ENCODE data around the gene PHF11. TPM values are rescaled to one million over a fixed set of nuclear protein-coding genes. Genes with fewer than 3 reads are reported as not detected.

PHF11 gene
- total and polyA plus RNA-seq, 2 of the 8 experiments (the other 6 are each of a cell fraction or from before 2014, with no cell fraction given), result 6.1 to 8.1 TPM

DNA sequence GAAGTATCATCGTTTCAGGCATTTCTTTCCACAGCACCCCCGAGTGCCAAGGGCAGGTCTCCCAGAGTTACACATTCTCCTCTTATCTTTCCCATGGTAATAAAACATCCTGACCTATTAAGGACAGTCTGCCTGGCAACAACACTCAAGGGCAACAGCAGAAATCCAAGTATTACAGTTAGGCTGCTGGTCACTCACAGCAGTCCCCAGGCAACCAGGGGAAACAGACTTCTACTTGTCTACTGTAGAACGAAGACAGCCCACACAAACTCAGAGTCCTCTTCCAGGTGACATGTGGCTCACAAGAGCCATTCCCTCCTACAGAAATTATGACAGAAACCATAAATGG is 65.3 kb downstream of the PHF11 start:
- Histone ChIP-seq H3K36me3 (ENCODE audit: control insufficient read depth in 2 of 4, insufficient read depth in 4 of 4, low read length in 3 of 4) (peaks cover 0 to 36% (median 11%) of the 10 kb centered on the region in 4 experiments; a peak in 7 of 8 replicates), H2AK5ac (ENCODE audit: low read depth, low read length) (no peak overlapping the region), H3K56ac (replicated peaks; ENCODE audit: insufficient read length, low read depth, low read length) (no peak overlapping the region), H3K4me1 (replicated peaks in 1 of 4; ENCODE audit: control insufficient read depth in 3 of 4, insufficient read depth in 4 of 4, low read length in 3 of 4) (no peaks in the 10 kb centered on the region), H4K20me1 (replicated peaks in 1 of 2; ENCODE audit: control insufficient read depth in 1 of 2, insufficient read depth in 2 of 2, low read length in 2 of 2) (no peaks in the 10 kb centered on the region), H3K79me1 (ENCODE audit: low read depth, low read length) (no peaks in the 10 kb centered on the region), H3K18ac (ENCODE audit: extremely low read depth, low read length) (no peak overlapping the region), H4K5ac (ENCODE audit: insufficient read length, low read depth, low read length) (no peak overlapping the region), H2BK5ac (ENCODE audit: low read depth, low read length) (no peak overlapping the region), H3K79me2 (ENCODE audit: control insufficient read depth in 1 of 2, insufficient read depth in 2 of 2, low read length in 2 of 2) (no peaks in the 10 kb centered on the region), H2AFZ (ENCODE audit: low read length) (no peak overlapping the region), H4K8ac (ENCODE audit: extremely low read depth, insufficient read depth, low read length) (no peak overlapping the region), H4K91ac (replicated peaks; ENCODE audit: insufficient read length, low read length) (no peak overlapping the region), H3K4ac (replicated peaks; ENCODE audit: insufficient read length, low read depth, low read length) (no peak overlapping the region), H2BK15ac (ENCODE audit: low read length) (no peak overlapping the region), H3K14ac (ENCODE audit: insufficient read length) (no peak overlapping the region), H2BK120ac (replicated peaks; ENCODE audit: low read depth, low read length) (no peak overlapping the region), H3K23me2 (ENCODE audit: low read depth, low read length) (no peaks in the 10 kb centered on the region), H2BK12ac (ENCODE audit: low read depth, low read length) (no peak overlapping the region), H3K23ac (ENCODE audit: insufficient read length) (no peak overlapping the region), H3K27ac (ENCODE audit: low read depth, low read length) (no peak overlapping the region), H3K9me3 (ENCODE audit: insufficient read depth in 2 of 2, low read depth in 1 of 2, low read length in 1 of 2) (peaks cover 0 to 6% of the 10 kb centered on the region in 2 experiments; a peak in 1 of 4 replicates), H2BK20ac (ENCODE audit: low read length) (no peak overlapping the region), H3K27me3 (replicated peaks in 1 of 4; ENCODE audit: control insufficient read depth in 3 of 4, extremely low read depth in 1 of 4, insufficient read depth in 3 of 4, low read length in 3 of 4) (no peaks in the 10 kb centered on the region), H3K4me2 (ENCODE audit: insufficient read depth in 1 of 2, low read depth in 2 of 2, low read length in 2 of 2) (no peak overlapping the region), H3K9ac (replicated peaks in 1 of 4; ENCODE audit: extremely low read depth in 1 of 4, low read depth in 3 of 4, low read length in 3 of 4) (no peak overlapping the region), H3K4me3 (ENCODE audit: extremely low read depth in 1 of 4, insufficient read depth in 2 of 4, low read depth in 3 of 4, low read length in 4 of 4) (no peak overlapping the region)
- ChIA-PET POLR2A (ENCODE audit: partially characterized antibody) (no interaction called here), CTCF (ENCODE audit: partially characterized antibody) (interaction anchor here (0.6 to 2.0 kb wide), 11 partner anchors 9 to 304 kb away, joined by 3 to 7 read pairs (median 3); no protein-coding TSS in a partner anchor)
- TF ChIP-seq TAF7 (optimal IDR thresholded peaks at IDR 0.05; ENCODE audit: borderline replicate concordance, low read depth, low read length), result no peak
- no peak for TF ChIP-seq NANOG (IDR thresholded peaks at IDR 0.05; ENCODE audit: insufficient read depth, low read depth, low read length, poor library complexity, severe bottlenecking)
- TF ChIP-seq TAF1 (IDR thresholded peaks at IDR 0.05; ENCODE audit: low read depth, low read length), result no peak
- no peak for TF ChIP-seq CBX8 (IDR thresholded peaks at IDR 0.05; ENCODE audit: borderline replicate concordance, low read depth, low read length)
- no peak for TF ChIP-seq YY1 (IDR thresholded peaks at IDR 0.05; ENCODE audit: low read depth, low read length)
- no peak for TF ChIP-seq HDAC2 (IDR thresholded peaks at IDR 0.05; ENCODE audit: borderline replicate concordance in 1 of 2, low read depth in 2 of 2, low read length in 2 of 2)
- no peak for TF ChIP-seq CEBPB (IDR thresholded peaks at IDR 0.05; ENCODE audit: low read depth, low read length)
- TF ChIP-seq, protein P1, sequence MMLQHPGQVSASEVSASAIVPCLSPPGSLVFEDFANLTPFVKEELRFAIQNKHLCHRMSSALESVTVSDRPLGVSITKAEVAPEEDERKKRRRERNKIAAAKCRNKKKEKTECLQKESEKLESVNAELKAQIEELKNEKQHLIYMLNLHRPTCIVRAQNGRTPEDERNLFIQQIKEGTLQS (IDR thresholded peaks at IDR 0.05; ENCODE audit: insufficient read depth, low read depth, low read length), result no peak
- no peak for TF ChIP-seq SIRT6 (IDR thresholded peaks at IDR 0.05; ENCODE audit: low read length)
- no peak for TF ChIP-seq SP2 (IDR thresholded peaks at IDR 0.05; ENCODE audit: low read length)
- no peak for TF ChIP-seq TEAD4 (IDR thresholded peaks at IDR 0.05; ENCODE audit: low read depth, low read length)
- TF ChIP-seq GTF2F1 (IDR thresholded peaks at IDR 0.05; ENCODE audit: borderline replicate concordance, low read depth, low read length), result no peak
- no peak for TF ChIP-seq POU5F1 (IDR thresholded peaks at IDR 0.05; ENCODE audit: low read depth, low read length)
- 98% methylated on average over 3 of the region's 3 CpGs; no CpG with 5 or more reads in 1 of the 2 experiments for WGBS, 2 experiments (ENCODE audit: extremely low coverage in 1 of 2, insufficient coverage in 1 of 2, insufficient read length in 1 of 2, insufficient replicate concordance in 2 of 2, low coverage in 1 of 2, low lambda C conversion rate in 2 of 2, missing lambda C conversion rate in 1 of 2)
- no peak for FAIRE-seq
- no peak for DNase-seq (ENCODE audit: low read depth in 1 of 2, low spot score in 2 of 2)
